Activated T-cell treated with anti-CD3 and anti-CD28 coated beads for 48 hours (primary cell): ENCODE measurements around the gene GPAT3.
A peak's percentile ranks its signal among the peaks of the same experiment; 100 is the strongest.
"Not testable (repeated sequence)": the region's sequence is repeated elsewhere in the genome, so short reads cannot be mapped to it uniquely, and the experiment has no call there.

Source experiments
- DNase-seq: peaks from one replicate; pipeline ENCODE4 v3.0.0-alpha.2; 2020; ENCODE audit warnings: low read depth

Gene GPAT3

GRCh38 chr4:83535520-83536361 is at the start of gene GPAT3:
Gene GPAT3 (plus strand): TSS chr4:83536108. CDS start chr4:83536623, 515 bp downstream.
- DNase-seq = peak; percentile 66

- DNase-seq = no peak
Observed at GRCh38 chr4:83486457-83487129, 49.3 kb upstream of the GPAT3 start.

GRCh38 chr4:83489711-83490326 is 46.1 kb upstream of the GPAT3 start:
- DNase-seq = no peak

GRCh38 chr4:83490876-83491450 is 44.9 kb upstream of the GPAT3 start:
- DNase-seq = no peak

- not testable (repeated sequence) for DNase-seq
Observed at GRCh38 chr4:83496085-83496917, 39.6 kb upstream of the GPAT3 start.

- no peak for DNase-seq
Observed at GRCh38 chr4:83498187-83498586, 37.7 kb upstream of the GPAT3 start.

- DNase-seq = not testable (repeated sequence)
Observed at GRCh38 chr4:83501671-83502070, 34.2 kb upstream of the GPAT3 start.

- no peak for DNase-seq
Observed at GRCh38 chr4:83503974-83504373, 31.9 kb upstream of the GPAT3 start.

GRCh38 chr4:83504503-83504902 is 31.4 kb upstream of the GPAT3 start:
- DNase-seq = no peak

- DNase-seq = no peak
Observed at GRCh38 chr4:83504996-83505395, 30.9 kb upstream of the GPAT3 start.

- DNase-seq = peak; percentile 39
Observed at GRCh38 chr4:83509156-83509585, 26.7 kb upstream of the GPAT3 start.

- DNase-seq = no peak
Observed at GRCh38 chr4:83510442-83510841, 25.5 kb upstream of the GPAT3 start.

GRCh38 chr4:83516042-83516772 is 19.7 kb upstream of the GPAT3 start:
- no peak for DNase-seq

- DNase-seq = no peak
Observed at GRCh38 chr4:83522239-83522638, 13.7 kb upstream of the GPAT3 start.

GRCh38 chr4:83527671-83528070 is 8.2 kb upstream of the GPAT3 start:
- DNase-seq = no peak

GRCh38 chr4:83536362-83537272 is 709 bp downstream of the GPAT3 start:
- DNase-seq = peak; percentile 4

- no peak for DNase-seq
Observed at GRCh38 chr4:83542225-83542624, 6.3 kb downstream of the GPAT3 start.

- DNase-seq = no peak
Observed at GRCh38 chr4:83546786-83547185, 10.9 kb downstream of the GPAT3 start.

GRCh38 chr4:83548151-83548905 is 12.4 kb downstream of the GPAT3 start:
- DNase-seq = peak; percentile 65
